Measurements from ENCODE around the gene DEFB121.
"Not testable (repeated sequence)": the region's sequence is repeated elsewhere in the genome, so short reads cannot be mapped to it uniquely, and the experiment has no call there.

Gene DEFB121

DNA sequence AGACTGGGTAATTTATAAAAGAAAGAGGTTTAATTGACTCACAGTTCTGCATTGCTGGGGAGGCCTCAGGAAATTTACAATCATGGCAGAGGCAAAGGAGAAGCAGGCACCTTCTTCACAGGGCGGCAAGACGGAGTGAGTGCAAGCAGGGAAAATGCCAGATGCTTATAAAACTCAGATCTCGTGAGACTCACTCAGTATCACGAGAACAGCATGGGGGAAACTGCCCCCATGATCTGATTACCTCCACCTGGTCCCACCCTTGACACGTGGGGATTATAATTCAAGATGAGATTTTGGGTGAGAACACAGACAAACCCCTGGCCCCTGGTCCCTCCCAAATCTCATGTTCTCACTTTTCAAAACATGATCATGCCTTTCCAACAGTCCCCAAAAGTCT is 41.7 kb downstream of the DEFB121 start:
- DNase-seq (ENCODE audit: low read depth in 1 of 2, low spot score in 1 of 2), result not testable (repeated sequence)

DNA sequence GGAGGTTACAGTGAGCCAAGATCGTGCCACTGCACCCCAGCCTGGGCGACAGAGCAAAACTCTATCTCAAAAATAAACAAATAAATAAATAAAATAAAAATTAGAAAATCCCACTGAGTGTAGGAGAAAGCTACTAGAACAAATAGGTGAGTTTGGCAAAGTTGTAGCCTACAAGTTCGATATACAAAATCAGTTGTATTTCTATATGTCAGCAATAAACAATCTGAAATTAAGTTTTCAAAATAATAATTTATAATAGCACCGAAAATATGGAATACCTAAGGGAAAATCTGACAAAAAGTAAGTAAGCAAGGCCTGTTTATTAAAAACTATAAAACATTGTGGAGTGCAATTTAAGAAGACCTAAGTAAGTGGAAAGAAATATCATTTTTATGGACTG is 42.7 kb downstream of the DEFB121 start:
- DNase-seq (ENCODE audit: low read depth in 1 of 2, low spot score in 1 of 2), result no peak

DNA sequence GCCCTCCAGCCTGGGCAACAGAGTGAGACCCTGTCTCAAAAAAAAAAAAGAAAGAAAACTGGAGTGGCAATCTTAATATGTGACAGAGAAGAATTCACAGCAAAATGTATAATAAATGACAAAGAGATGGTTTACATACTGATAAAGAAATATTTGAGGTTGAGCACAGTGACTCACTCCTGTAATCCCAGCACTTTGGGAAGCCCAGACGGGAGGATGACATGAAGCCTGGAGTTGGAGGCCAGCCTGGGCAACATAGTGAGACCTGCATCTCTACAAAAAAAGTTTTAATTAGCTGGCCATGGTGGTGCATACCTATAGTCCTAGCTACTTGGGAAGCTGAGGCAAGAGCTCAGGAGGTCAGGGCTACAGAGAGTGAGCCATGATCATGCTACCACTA is 50.0 kb downstream of the DEFB121 start:
- DNase-seq (ENCODE audit: low read depth in 1 of 2, low spot score in 1 of 2), result no peak
